HFFc6 (cell line): ENCODE data around the gene FAM9B. TPM values are rescaled to one million over a fixed set of nuclear protein-coding genes. Genes with fewer than 3 reads are reported as not detected.

Source experiments
- DNase-seq: peaks from one replicate; pipeline ENCODE4 v3.0.0-alpha.2; 2018
- H3K27ac Mint-ChIP-seq: 2 replicates; pipeline ENCODE4 v1.8.0; 2020; ENCODE audit warnings: mild to moderate bottlenecking, mixed read lengths
- H3K27me3 Mint-ChIP-seq: 2 replicates; pipeline ENCODE4 v1.8.0; 2021; ENCODE audit warnings: mild to moderate bottlenecking, moderate library complexity, mixed read lengths; ENCODE audit not compliant: insufficient read depth
- H3K36me3 Mint-ChIP-seq: 2 replicates; pipeline ENCODE4 v1.8.0; 2021; ENCODE audit warnings: low read depth, mixed read lengths
- H3K4me1 Mint-ChIP-seq: 2 replicates; pipeline ENCODE4 v1.8.0; 2020; ENCODE audit warnings: low read depth, mixed read lengths
- H3K4me3 Mint-ChIP-seq: 2 replicates; pipeline ENCODE4 v1.8.0; 2020; ENCODE audit warnings: mild to moderate bottlenecking, moderate library complexity, mixed read lengths
- H3K9me3 Mint-ChIP-seq: 2 replicates; pipeline ENCODE4 v1.8.0; 2020; ENCODE audit warnings: mild to moderate bottlenecking, mixed read lengths
- CTCF ChIP-seq: fragments of 200-600 bp; sonication (generic); IDR thresholded peaks from 2 replicates; pipeline ENCODE4 v1.5.0; 2021; ENCODE audit warnings: antibody characterized with exemption, mild to moderate bottlenecking
- total RNA-seq, 6 experiments: library from RNA; stranded (reverse); fragmentation: NEBNext Ultra II Directional; extraction: Animal tissue kit (Norgen Biotek cat#: 25700); gene quantifications; 2 replicates in 1 of 6; 3 replicates in 5 of 6; pipeline ENCODE4 v1.2.3, GENCODE V29; 2021

The FAM9B gene
- total RNA-seq, 6 experiments from 2014 or later, result not detected

GRCh38 chrX:9048801-9049200 is 14.9 kb upstream of the FAM9B start:
- H3K27me3 Mint-ChIP-seq, result peaks cover 1% of the 10 kb centered on the region; the same call in 1 of the 2 replicates
- no peak for TF ChIP-seq CTCF
- no peak for DNase-seq
- H3K4me3 Mint-ChIP-seq, result no peak overlapping the region
- no peaks in the 10 kb centered on the region for H3K36me3 Mint-ChIP-seq
- H3K9me3 Mint-ChIP-seq, result no peaks in the 10 kb centered on the region
- H3K4me1 Mint-ChIP-seq, result no peaks in the 10 kb centered on the region
- H3K27ac Mint-ChIP-seq, result no peak overlapping the region

GRCh38 chrX:9038244-9038643 is 4.3 kb upstream of the FAM9B start:
- no peaks in the 10 kb centered on the region for H3K36me3 Mint-ChIP-seq
- H3K27me3 Mint-ChIP-seq, result no peaks in the 10 kb centered on the region
- no peak overlapping the region for H3K27ac Mint-ChIP-seq
- H3K4me3 Mint-ChIP-seq, result no peak overlapping the region
- no peak for DNase-seq
- H3K4me1 Mint-ChIP-seq, result peaks cover 9% of the 10 kb centered on the region
- no peaks in the 10 kb centered on the region for H3K9me3 Mint-ChIP-seq
- no peak for TF ChIP-seq CTCF

GRCh38 chrX:9037296-9037695 is 3.4 kb upstream of the FAM9B start:
- H3K27ac Mint-ChIP-seq, result no peak overlapping the region
- no peaks in the 10 kb centered on the region for H3K9me3 Mint-ChIP-seq

GRCh38 chrX:9033586-9033985 is 341 bp downstream of the FAM9B start:
- Mint-ChIP-seq H3K4me3 (no peak overlapping the region), H3K9me3 (no peaks in the 10 kb centered on the region), H3K27ac (no peak overlapping the region), H3K4me1 (no peaks in the 10 kb centered on the region), H3K27me3 (no peaks in the 10 kb centered on the region), H3K36me3 (no peaks in the 10 kb centered on the region)
- TF ChIP-seq CTCF, result no peak
- no peak for DNase-seq

More at GRCh38 chrX:9037296-9037695, 3.4 kb upstream of the FAM9B start:
- Mint-ChIP-seq H3K27me3 (no peaks in the 10 kb centered on the region), H3K4me3 (no peak overlapping the region), H3K36me3 (no peaks in the 10 kb centered on the region), H3K4me1 (peaks cover 9% of the 10 kb centered on the region)
- no peak for DNase-seq
- TF ChIP-seq CTCF, result no peak

- Mint-ChIP-seq H3K27me3 (no peaks in the 10 kb centered on the region), H3K27ac (no peak overlapping the region), H3K4me1 (no peaks in the 10 kb centered on the region), H3K9me3 (no peaks in the 10 kb centered on the region), H3K4me3 (no peak overlapping the region), H3K36me3 (no peaks in the 10 kb centered on the region)
- no peak for TF ChIP-seq CTCF
- DNase-seq, result no peak
Observed at GRCh38 chrX:9033179-9033578, 748 bp downstream of the FAM9B start.

GRCh38 chrX:9023293-9023692 is 10.6 kb downstream of the FAM9B start:
- DNase-seq, result no peak
- H3K4me3 Mint-ChIP-seq, result no peak overlapping the region
- no peaks in the 10 kb centered on the region for H3K36me3 Mint-ChIP-seq
- H3K9me3 Mint-ChIP-seq, result no peaks in the 10 kb centered on the region
- peaks cover 4% of the 10 kb centered on the region; the same call in 1 of the 2 replicates for H3K27me3 Mint-ChIP-seq
- TF ChIP-seq CTCF, result no peak
- H3K27ac Mint-ChIP-seq, result no peak overlapping the region
- no peaks in the 10 kb centered on the region for H3K4me1 Mint-ChIP-seq
